GM10266 (cell line): ENCODE results near the gene TSKS.

ENCODE experiments used
- DNase-seq: peaks from one replicate; pipeline ENCODE4 v3.0.0; 2012; ENCODE audit errors: extremely low spot score
- TF ChIP-seq, protein P1 (sequence below): IDR thresholded peaks from 2 replicates; pipeline ENCODE4 v1.5.1; 2012; ENCODE audit warnings: mild to moderate bottlenecking, low read depth; ENCODE audit not compliant: control insufficient read depth, insufficient read depth; ENCODE audit errors: missing control alignments

The TSKS gene

DNA sequence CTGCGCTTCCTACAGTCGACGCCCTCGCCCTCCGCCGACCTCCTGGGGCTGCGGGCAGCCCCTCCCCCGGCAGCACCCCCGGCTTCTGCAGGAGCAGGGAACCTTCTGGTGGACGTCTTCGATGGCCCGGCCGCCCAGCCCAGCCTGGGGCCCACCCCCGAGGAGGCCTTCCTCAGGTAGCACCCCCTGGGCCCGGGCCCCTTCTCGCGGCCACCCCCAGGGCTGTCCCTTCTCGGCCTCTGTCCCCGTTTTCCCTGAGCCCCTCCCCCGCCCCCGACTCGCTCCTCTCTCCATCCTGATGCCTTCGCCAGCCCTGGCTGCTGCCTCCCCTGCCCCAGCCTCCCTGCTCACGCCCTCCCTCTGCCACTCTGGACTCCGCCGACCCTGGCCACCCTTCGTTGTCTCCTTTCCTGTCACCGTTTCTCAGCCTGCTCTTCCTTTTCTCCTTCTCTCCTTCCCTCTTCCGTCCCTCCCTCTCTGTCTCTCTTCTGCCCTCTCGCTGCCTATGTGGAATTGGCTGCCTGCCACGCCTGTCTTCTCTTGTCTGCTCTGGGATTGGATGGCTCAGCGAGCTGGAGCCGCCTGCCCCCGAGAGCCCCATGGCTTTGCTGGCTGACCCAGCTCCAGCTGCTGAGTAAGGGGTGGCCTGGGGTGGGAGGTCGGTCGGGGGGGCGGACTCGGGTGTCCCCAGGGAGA lies 39.0 kb upstream of the TSKS start:
- TF ChIP-seq, protein P1, sequence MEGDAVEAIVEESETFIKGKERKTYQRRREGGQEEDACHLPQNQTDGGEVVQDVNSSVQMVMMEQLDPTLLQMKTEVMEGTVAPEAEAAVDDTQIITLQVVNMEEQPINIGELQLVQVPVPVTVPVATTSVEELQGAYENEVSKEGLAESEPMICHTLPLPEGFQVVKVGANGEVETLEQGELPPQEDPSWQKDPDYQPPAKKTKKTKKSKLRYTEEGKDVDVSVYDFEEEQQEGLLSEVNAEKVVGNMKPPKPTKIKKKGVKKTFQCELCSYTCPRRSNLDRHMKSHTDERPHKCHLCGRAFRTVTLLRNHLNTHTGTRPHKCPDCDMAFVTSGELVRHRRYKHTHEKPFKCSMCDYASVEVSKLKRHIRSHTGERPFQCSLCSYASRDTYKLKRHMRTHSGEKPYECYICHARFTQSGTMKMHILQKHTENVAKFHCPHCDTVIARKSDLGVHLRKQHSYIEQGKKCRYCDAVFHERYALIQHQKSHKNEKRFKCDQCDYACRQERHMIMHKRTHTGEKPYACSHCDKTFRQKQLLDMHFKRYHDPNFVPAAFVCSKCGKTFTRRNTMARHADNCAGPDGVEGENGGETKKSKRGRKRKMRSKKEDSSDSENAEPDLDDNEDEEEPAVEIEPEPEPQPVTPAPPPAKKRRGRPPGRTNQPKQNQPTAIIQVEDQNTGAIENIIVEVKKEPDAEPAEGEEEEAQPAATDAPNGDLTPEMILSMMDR: no peak

DNA sequence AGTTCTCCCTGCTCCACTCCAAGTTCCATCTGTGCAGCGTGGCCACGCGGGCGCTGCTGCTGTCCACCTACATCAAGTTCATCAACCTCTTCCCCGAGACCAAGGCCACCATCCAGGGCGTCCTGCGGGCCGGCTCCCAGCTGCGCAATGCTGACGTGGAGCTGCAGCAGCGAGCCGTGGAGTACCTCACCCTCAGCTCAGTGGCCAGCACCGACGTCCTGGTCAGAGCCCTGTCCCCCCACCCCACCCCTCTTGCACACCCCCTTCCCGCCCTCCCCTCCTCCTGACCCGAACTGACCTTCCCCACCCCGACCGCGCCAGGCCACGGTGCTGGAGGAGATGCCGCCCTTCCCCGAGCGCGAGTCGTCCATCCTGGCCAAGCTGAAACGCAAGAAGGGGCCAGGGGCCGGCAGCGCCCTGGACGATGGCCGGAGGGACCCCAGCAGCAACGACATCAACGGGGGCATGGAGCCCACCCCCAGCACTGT lies 38.3 kb upstream of the TSKS start:
- TF ChIP-seq, protein P1: no peak
- no peak for DNase-seq

More for the DNA sequence above, 39.0 kb upstream of the TSKS start:
- no peak for DNase-seq

DNA sequence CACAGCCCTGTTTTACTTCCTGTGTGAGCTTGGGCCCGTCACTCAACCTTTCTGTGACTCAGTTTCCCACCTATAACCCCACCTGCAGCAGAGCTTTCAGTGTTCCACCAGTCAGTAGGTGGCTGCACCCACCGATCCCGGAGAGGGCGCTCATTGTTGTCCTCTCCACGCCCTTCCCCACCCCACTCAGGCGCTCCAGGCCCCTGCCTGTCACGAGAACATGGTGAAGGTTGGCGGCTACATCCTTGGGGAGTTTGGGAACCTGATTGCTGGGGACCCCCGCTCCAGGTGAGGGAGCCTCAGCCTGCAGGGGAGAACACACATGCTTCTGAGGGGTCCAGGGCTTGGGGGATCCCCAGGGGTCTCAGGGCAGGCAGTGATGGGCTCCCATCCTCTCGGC lies 37.7 kb upstream of the TSKS start:
- no peak for DNase-seq
- TF ChIP-seq, protein P1: no peak

DNA sequence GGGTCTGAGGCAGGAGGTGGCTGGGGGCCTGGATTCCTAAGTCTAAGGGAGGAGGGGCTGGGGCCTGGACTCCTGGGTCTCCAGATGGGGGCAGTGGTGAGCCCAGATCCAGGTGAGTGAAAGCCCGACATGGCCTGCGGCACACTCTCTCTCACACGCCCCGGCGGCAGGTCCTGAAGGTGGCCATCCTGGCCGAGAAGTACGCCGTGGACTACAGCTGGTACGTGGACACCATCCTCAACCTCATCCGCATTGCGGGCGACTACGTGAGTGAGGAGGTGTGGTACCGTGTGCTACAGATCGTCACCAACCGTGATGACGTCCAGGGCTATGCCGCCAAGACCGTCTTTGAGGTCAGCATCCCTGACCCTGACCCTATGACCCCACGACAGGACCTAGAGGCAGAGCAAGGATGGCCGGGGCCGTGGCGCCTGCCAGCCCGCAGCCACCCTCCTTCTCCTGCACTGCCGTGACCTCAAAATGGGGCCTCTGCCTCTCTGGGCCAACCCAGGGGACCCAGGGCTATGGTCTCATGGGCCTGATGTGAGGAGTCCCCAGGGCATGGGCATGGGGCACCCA lies 36.8 kb upstream of the TSKS start:
- TF ChIP-seq, protein P1: no peak
- no peak for DNase-seq

DNA sequence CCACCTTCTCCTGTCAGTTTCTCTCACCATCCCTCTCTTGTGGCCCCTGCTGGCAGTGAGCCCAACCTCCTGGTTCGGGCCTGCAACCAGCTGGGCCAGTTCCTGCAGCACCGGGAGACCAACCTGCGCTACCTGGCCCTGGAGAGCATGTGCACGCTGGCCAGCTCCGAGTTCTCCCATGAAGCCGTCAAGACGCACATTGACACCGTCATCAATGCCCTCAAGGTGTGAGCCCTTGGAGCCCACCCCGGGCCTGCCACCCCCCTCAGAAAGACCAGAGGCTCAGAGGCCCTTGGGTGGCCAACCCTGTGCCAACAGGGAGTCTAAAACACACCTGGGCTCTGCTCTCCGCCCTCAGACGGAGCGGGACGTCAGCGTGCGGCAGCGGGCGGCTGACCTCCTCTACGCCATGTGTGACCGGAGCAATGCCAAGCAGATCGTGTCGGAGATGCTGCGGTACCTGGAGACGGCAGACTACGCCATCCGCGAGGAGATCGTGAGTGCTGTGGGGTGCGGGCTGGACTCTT lies 36.2 kb upstream of the TSKS start:
- TF ChIP-seq, protein P1: no peak
- no peak for DNase-seq

DNA sequence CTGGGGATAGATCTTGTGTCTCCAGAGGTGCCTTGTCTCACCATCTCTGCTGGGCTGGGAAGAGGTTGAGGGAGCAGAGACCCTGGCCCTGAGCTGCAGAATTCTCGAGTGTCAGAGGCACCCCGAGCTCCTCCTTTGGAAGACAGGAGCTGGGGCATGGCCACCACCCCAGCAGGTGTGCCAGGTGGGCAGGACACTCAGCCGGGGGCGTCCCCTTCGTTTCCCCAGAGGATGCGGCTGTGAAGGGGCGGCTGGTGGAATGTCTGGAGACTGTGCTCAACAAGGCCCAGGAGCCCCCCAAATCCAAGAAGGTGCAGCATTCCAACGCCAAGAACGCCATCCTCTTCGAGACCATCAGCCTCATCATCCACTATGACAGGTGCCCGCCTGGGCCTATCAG lies 35.5 kb upstream of the TSKS start:
- DNase-seq: no peak
- TF ChIP-seq, protein P1: no peak

DNA sequence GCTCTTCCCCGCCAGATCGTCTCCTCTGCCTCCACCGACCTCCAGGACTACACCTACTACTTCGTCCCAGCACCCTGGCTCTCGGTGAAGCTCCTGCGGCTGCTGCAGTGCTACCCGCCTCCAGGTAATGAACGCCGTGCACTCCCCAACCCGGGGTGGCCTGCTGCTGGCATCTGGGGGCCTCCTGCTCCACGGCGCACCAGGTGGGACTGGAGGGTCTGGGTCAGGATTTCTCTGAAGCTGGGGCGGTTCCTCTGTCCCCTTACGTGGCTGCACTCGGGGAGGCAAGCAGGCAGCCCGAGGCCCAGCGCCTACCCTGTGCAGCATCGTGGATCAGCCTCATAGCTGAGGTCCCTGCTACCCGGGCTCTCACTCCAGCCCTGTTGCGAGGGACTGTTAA lies 32.5 kb upstream of the TSKS start:
- DNase-seq: no peak
- TF ChIP-seq, protein P1: no peak
